Measurements from ENCODE around the gene TTYH1. TPM values are rescaled to one million over a fixed set of nuclear protein-coding genes. Genes with fewer than 3 reads are reported as not detected.
"Not testable (repeated sequence)": the region's sequence is repeated elsewhere in the genome, so short reads cannot be mapped to it uniquely, and the experiment has no call there.

TTYH1 gene
- total RNA-seq, 1 donor from 2014 or later, result not detected

DNA sequence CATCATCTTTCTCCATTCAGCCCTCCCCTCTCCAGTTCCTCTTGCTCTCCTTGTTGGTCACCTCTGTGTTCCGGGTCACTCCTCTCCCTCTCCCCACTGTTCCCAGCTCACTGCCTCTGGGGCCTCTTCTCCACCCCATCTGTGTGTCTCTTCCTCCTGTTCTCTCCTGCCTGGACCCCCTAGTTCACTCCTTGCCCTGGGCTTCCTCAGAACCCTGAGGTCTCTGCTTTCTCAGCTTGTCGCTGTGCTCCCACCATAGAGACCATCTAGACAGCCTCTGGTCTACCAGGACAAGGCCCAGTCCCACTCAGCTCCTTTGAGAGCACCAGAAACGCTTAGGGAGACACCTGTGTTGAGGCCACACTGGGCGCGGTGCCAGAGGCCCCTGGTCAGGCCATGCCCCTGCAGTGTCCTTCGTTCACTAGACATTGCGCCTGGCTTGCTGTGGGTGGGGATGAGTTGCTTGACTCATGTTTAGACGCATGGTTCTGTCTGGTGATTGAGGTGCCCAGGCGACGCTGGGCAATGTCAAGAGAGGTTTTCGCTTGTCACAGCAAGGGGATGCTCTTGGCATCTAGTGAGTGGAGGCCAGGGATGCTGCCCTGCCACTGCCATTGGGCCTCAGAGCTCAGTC is 43.5 kb downstream of the TTYH1 start:
- DNase-seq (ENCODE audit: extremely low read depth, low read depth, low spot score), result no peak

DNA sequence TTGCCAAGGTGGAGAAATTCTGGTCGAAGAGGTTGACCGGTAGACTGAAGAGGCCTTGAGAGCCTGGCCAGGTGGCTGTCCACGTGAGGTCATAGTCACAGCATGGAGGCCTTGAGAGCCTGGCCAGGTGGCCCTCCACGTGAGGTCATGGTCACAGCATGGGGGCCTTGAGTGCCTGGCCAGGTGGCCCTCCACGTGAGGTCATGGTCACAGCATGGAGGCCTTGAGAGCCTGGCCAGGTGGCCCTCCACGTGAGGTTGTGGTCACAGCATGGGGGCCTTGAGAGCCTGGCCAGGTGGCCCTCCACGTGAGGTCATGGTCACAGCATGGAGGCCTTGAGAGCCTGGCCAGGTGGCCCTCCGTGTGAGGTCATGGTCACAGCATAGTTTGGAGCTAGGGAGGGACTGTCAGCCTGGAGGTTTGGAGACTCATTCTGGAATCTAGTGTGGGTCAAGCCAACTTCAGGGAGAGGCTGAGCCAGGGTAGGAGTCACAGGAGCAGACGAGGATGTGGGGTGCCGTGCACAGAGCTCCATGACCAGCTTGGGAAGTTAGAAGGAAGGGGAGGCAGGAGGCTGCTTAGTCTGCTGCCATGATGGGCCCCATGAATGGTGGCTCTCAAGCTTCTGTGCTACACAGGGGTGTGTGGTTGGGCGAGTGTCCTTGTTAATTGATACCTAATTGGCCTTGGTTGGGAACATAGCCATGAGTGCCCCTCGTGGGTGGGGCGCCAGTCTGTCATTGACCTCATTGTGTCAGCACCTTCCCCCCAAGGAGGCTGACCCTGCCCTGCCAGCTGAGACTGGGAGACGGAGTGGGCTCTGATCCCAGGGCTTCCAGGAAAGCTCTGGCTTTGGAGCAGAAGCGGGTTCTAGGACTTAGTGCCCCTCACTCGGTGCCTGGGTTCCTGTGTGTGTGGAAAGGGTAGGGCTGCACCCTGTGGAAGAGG is 44.3 kb downstream of the TTYH1 start:
- no peak for DNase-seq (ENCODE audit: extremely low read depth, low read depth, low spot score)

DNA sequence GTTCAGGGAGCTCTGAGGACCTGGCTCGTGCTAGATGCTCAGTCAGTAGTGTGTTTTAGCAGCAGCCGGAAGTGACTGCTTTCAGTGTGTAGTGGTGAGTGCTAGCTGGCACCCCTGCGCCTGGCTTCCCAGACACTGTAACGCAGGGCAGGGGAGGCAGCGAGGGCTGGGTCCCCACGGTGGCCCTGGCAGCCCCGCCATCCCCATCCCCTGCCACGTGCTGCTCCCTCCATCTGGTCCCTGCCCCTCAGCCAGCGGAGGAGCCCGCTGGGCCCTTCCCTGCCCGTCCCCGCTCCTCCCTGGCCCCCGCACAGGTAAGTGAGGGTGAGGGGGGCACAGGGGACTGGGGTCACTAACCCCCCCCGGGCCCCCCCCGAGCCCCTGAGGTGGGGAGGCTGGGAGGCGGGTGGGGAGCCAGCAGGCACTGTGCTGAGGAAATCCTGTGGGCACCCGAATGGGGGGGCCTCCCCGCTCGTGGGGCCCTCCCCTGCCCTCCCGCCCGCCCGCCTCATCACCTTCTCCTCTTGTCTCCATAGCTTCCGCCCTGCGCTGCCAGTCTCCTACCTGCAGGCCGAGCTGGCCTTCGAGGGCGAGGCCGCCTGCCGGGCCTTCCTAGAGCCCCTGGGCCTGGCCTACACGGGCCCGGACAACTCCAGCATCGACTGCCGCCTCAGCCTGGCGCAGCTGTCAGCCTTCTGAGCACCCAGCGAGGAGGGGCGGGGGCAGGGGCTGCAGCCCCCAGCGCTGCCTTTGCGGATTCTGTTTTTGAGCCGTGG is 45.2 kb downstream of the TTYH1 start:
- no peak for DNase-seq (ENCODE audit: extremely low read depth, low read depth, low spot score)

DNA sequence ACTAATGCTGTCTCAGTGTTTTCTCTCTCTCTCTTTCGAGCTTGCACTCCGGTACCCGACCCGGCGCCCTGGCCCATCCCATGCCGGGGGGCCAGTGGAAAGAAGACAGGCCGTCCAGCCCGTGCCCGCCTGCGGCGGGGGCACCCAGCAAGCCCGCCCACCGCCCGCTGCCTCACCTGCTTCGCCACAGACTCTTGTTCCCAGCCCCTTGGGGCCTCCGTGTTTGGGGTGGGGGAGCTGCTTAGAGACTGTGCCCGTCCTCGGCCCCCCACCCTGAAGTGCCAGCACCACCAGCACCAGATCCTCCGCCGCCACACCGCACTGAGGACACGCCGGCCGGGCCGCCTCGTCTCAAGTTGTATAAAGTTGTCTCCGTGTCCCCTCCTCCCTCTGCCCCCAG is 45.9 kb downstream of the TTYH1 start:
- DNase-seq (ENCODE audit: extremely low read depth, low read depth, low spot score), result no peak

DNA sequence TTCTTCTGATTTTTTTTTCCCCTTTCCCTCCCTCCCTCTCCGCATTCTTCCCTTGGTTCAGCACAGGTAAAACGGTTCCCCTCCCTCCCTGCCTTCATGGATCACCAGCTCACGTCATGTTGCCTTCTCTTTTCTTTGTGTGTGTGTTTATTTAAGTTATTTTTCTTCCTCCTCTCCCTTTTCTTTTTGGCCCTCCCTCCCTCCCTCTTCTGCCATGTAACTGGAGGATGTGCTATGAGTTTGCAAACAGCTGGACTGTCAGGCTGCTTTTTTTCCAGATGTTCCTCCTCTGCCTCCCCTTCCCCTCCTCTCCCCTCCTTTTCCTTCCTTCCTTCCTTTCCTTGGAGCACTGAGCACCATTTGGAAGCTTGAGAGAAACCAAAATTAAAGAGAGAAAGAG is 46.3 kb downstream of the TTYH1 start:
- DNase-seq (ENCODE audit: extremely low read depth, low read depth, low spot score), result no peak

DNA sequence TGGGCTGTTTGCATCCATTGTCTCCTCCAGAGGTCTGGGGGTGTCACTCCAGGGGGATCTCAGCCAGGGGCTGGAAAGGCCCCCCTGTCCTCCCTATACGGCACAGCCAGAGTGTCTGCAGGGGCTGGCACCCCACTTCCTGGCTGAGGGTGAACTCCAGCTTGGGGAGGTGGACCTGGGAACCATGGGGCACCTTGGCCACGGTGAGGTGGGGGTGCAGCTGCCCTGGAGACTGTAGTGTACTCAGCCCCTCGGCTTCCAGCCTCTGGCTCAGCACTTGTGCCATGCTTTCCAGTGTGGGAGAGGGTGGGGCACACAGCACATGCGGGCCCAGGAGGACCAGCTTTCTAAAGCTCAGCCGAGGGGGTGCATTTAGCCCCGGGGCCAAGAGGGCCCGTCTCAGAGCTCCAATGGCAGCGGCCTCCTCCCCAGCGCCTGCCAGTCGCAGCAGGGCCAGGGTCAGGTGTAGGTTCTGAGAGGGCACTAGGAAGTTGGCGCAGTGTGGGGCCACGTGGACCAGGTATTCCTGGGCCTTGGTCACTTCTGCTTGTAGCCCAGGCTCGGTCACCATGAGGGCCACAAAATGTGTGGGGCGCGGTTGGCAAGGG is 46.9 kb downstream of the TTYH1 start:
- no peak for DNase-seq (ENCODE audit: extremely low read depth, low read depth, low spot score)

DNA sequence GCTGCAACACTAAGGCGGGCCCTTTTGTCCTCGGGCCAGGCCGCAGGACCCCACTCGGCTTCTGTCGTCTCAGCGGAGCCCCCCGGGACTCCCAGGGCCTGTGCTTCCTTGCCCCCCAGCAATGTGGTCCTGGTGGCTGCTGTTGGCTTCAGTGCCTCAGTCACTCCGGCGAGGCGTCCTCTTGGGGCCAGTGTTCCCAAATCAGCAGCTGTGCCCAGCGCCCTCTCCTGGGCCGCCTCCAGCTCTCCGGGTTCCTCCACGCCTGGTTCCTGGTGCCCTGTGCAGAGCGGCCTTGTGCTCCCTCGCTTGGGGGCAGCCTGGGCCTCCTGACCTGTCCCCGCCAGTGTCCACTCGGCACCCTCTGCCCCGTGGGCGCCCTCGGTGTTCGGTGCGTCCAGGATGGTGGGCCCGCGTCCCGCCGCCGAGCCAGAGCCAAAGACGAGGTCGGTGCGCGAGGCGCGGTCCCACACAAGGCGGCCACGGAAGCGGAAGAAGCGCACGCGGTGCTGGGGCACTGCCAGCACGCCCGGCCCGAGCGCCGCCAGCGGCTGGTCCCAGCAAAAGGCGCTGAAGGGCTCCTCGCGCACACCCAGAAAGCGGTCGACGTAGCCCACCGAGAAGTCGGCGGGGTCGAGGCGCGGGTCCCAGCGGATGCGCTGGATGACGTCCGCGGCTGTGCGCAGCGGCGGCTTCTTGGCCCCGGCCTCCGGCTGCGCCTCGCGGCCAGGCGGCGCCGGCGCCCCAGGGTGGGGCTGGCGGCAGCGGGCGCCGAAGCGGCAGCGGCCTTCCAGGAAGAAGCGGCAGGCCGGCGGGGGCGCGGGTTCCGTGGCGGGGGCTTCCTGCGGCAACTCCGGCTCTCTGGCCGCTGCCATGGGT is 47.6 kb downstream of the TTYH1 start:
- no peak for DNase-seq (ENCODE audit: extremely low read depth, low read depth, low spot score)

DNA sequence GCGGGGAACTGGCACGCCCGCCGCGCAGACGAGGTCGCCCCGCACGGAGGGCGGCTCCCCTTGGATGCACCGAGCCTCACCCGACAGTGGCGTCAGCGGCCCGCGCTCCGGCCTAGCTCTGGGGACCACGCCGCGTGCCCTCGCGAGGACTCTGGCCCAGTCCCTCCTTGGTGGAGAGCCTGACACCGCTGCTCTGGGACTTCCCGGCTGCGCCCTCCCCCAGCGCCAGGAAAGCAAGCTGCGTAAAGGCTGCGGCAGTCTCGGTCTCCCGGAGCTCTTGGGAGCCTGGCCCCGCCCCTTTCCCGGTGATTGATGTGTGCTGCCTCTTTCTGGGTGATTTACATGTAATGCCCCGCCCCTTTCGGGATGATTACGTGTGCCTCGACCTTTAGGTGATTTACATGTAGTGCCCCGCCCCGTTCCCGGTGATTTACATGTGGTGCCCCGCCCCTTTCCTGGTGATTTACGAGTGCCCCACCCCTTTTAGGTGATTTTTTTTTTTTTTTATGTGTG is 48.3 kb downstream of the TTYH1 start, which contains the start of gene LENG9:
Gene LENG9, minus strand, starts transcription at position 248 of the 513 bp plus-strand sequence. CDS start 252 bp downstream, outside the sequence.
- DNase-seq (ENCODE audit: extremely low read depth, low read depth, low spot score), result peak; percentile 90

DNA sequence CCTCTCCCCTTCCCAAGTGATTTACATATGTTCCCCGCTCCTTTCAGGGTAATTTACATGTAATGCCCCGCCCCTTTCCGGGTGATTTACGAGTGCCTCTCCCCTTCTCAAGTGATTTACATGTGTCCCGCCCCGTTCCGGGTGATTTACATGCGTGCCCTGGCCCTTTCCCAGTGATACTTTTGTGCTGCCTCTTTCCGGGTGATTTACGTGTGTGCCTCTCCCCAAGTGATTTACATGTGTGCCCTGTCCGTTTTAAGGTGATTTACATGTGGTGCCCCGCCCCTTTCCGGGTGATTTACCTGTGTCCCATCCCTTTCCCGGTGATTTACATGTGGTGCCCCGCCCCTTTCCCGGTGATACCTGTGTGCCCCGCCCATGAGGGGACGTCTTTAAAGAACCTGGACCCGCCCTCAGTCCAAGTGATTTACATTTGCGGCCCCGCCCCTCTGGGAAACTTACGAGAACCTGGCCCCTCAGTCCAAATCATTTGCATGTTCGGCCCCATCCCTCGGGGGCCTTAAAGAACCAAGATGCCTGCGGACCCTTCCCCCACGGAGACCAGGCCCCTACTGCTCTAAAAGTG is 48.9 kb downstream of the TTYH1 start:
- DNase-seq (ENCODE audit: extremely low read depth, low read depth, low spot score), result no peak

DNA sequence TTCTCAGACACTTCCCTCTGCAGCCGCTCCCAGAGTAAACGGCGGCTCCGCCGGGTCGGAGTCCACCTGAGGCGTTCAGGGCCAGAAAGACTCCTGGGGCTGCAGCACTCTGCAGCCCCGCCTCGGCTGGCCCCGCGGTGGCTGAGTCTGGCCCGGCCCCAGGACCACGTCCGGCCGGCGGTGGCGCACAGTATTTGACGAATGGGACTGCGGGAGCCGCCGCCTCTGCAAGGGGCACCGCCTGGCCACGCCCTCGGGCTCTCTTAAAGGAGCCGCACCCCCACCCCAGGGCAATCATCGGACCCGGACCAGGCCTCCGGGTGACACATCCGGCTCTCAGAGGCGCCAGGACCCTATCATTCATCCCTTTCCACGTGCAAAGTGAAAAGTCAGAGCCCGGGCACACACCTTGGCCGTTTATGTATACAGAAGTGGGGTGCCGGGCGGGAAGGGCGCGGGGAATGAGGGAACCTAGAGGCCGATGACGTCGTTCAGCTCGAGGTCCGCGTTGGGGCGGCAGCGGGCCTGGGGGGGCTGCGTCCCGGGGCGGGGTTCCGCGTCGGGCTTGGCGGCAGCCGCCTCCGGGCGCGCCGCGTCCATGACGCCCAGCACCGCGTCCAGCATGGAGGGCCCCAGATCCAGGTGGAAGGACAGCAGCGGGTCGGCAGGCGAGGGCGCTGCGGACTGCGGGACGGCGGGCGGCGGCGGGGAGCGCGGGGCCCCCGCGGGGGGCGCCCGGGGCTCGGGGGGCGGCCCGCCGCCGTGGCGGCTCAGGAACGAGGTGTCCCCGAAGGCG is 49.6 kb downstream of the TTYH1 start:
- DNase-seq (ENCODE audit: extremely low read depth, low read depth, low spot score), result no peak

DNA sequence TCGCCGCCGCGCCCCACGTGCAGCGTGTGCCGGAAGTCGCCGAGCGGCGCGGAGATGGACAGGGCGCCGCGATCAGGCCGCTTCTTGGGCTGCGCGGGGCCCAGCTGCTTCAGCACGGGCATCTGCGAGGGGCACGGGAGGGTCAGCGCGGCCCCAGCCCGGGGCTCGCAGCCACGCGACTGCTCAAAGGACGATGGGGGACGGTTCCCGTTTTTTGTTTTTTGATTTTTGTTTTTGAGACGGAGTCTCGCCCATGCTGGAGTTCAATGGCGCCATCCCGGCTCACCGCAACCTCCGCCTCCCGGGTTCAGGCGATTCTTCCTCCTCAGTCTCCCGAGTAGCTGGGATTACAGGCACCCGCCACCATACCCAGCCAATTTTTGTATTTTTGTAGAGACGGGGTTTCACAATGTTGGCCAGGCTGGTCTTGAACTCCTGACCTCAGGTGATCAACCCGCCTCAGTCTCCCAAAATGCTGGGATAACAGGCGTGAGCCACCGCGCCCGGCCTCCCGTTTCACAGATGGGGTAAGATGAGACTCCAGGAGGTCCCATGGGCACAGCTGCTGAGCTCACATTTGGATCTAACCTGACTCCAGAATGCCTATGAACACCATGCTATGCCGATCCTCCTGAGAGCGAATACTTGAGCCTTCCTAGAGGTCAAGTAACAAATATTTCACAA is 50.3 kb downstream of the TTYH1 start:
- DNase-seq (ENCODE audit: extremely low read depth, low read depth, low spot score), result no peak

DNA sequence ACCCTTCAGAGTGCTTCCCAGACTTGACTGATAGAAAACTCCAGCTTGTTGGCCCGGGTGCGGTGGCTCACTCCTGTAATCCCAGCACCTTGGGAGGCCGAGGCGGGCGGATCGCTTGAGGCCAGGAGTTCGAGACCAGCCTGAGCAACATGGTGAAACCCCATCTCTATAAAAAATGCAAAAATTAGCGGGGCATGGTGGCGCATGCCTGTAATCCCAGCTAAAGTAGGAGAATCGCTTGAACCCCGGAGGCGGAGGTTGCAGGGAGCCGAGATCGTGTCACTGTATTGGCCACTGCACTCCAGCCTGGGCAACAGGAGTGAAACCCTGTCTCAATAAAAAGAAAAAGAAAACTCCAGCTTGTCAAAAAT is 50.8 kb downstream of the TTYH1 start:
- DNase-seq (ENCODE audit: extremely low read depth, low read depth, low spot score), result not testable (repeated sequence)

DNA sequence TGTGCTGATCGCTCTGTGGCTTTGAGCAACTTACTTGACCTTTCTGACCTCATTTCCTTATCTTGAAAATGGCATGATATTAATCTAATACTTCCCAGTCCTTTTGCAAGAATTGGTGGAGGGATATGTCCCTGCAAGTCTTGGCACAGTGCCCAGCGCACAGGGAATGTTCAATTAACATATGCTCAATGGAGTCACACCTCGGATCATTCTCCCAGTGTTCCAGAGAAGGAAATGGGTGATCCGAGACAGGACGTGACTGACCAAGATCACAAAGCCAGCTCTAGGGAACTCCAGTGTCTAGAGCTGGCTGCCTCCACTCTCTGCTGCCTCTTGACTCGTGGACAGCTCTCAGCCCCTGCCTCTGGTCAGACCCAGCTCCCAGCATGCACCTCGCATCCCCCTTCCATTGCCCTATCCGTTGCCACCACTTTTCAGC is 54.3 kb downstream of the TTYH1 start:
- DNase-seq (ENCODE audit: extremely low read depth, low read depth, low spot score), result no peak

DNA sequence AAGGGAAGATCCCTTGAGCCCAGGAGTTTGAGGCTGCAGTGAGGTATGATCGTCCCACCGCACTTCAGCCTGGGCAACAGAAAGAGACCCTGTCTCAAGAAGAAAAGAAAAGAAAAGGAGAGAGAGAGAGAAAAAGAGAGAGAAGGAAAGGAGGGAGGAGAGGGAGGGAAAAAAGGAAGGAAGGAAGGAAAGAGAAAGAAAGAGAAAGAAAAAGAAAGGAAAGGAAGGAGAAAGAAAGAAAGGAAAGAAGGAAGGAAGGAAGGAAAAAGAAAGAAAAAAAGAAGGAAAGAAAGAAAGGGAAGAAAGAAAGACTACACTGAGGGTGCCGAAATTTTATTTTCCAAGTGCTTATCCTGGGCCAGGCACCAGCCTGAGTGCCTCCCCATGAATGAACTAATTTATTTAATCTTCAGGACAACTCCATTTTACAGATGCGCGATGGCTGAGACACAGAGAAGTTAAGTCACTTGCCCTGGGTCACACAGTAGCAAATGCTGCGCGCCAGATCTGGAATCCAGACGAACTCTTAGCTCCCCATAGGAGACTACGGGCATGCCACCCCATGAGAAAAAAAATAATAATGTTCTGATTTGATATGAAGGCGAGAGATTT is 55.1 kb downstream of the TTYH1 start:
- DNase-seq (ENCODE audit: extremely low read depth, low read depth, low spot score), result no peak

DNA sequence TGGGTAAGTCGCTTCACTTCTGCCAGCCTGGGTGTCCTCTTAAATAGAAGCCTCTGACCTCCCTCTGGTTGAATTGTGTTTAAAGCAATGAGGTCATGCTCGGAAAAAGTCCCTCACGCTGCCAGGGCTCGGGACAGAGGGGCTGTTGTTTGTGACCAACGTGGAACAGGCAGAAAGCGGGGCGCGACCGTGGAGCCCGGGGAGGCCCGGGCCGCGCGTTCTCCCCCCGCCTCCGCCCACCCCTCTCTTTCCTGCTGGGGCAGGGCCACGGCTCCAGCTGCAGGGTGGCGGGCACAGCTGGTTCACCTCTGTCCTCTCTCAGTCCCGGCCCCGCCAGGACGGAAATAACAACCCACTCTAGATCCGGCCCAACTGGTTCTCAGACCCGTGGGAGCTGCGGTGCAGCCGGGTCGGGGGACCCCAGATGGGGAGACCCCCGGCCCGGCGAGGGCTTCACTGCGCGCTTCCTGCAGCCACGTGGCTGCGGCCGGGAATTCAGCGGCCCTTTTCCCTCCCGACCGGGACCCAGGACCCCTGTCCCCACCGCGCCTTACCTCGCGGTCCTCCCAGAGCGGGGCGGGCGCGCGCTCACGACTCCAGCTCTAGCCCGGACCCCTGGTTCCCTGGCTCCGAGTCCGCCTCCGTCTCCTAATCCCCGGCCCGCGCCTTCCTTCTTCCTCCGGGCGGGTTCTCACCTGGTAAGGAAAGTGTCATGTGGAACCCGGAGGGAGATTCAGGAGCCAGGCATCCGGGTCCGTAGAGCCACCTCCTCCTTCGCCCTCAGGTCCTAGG is 55.9 kb downstream of the TTYH1 start:
- DNase-seq (ENCODE audit: extremely low read depth, low read depth, low spot score), result no peak

DNA sequence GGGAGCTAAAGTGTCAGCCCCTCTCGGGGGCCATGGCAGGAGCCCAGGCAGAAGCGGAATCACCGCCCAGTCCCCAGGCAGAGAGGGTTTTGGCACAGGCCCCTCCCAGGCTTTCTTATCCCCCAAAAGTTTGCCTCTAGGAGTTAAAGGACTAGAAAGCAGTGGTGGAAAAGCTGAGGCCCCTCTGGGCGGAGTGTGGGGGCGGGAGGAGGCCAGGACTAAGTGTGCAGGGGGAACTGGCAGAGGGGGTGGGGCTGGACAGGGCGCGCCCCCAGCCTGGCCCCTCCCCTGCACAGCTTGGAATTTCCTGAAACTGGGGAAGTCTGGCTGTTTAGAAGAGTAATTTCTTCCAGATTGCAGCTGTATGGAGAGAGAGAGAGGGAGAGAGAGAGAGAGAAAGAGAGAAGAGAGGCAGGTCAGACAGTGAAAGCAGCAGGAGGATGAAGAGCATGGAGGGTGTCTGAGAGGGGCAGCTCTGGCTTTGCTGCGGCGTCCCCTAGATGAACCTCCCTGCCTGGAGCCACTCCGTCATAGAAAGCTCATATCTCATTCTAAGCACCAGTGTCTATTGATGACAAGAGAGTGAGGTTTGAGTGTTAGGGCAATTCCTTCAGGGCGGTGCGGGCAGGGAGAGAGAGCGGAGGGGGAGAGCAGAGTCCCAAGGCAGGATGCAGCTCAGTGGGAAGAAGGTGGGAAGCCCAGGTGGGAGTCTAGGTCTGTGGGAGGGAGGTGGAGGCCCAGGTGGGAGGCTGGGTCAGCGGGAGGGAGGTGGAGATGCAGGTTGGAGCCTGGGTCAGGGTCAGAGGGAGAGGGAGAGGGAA is 58.0 kb downstream of the TTYH1 start, which contains the start of gene CDC42EP5:
Gene CDC42EP5, minus strand, starts transcription at position 226 of the 821 bp plus-strand sequence. CDS start 7,749 bp downstream, outside the sequence.
- DNase-seq (ENCODE audit: extremely low read depth, low read depth, low spot score), result no peak
